Gastroesophageal sphincter (tissue), 4 donors: ENCODE measurements around the gene ATP2B2. TPM values are rescaled to one million over a fixed set of nuclear protein-coding genes. Genes with fewer than 3 reads are reported as not detected.

Experiments used
- ATAC-seq: fragments of 150-250 bp; one replicate; pipeline ENCODE4 v1.9.1; 2016; ENCODE audit warnings: mild to moderate bottlenecking, moderate library complexity
- H3K27ac ChIP-seq, 4 donors: fragments of 200-600 bp; sonication (generic) in 3 of 4; 1 replicate in 3 of 4; 2 replicates in 1 of 4; pipeline ENCODE4 v1.5.1; 2016 to 2019
- H3K27me3 ChIP-seq: fragments of 200-600 bp; sonication (generic); one replicate; pipeline ENCODE4 v1.5.1; 2019
- H3K36me3 ChIP-seq, 2 donors: fragments of 200-600 bp; sonication (generic); one replicate each; pipeline ENCODE4 v1.5.1; 2019; ENCODE audit warnings: control low read depth in 1 of 2
- H3K4me1 ChIP-seq, 3 donors: fragments of 200-600 bp; sonication (generic); 1 replicate in 2 of 3; 2 replicates in 1 of 3; pipeline ENCODE4 v1.5.1; 2016 to 2019; ENCODE audit warnings: control low read depth in 2 of 3
- H3K4me3 ChIP-seq, 2 donors: fragments of 200-600 bp; sonication (generic); one replicate each; pipeline ENCODE4 v1.5.1; 2019; ENCODE audit warnings: mild to moderate bottlenecking in 1 of 2, moderate library complexity in 1 of 2
- H3K9me3 ChIP-seq, 3 donors: fragments of 200-600 bp; sonication (generic); one replicate each; pipeline ENCODE4 v1.5.1; 2017 to 2019; ENCODE audit warnings: control low read depth in 2 of 3
- CTCF ChIP-seq, 4 experiments: fragments of 200-600 bp in 2 of 4; fragments of 450-650 bp in 2 of 4; sonication (generic) in 1 of 4; IDR thresholded peaks; one replicate each; pipeline ENCODE4 v1.5.1; 2017 to 2019; ENCODE audit warnings: antibody characterized with exemption in 4 of 4, mild to moderate bottlenecking in 2 of 4, moderate library complexity in 2 of 4
- EP300 ChIP-seq: sonication (generic); formaldehyde crosslinking; IDR thresholded peaks from one replicate; pipeline ENCODE4 v1.6.1; 2017; ENCODE audit warnings: antibody characterized with exemption, mild to moderate bottlenecking
- POLR2A ChIP-seq, 2 donors: fragments of 450-650 bp; IDR thresholded peaks; one replicate each; pipeline ENCODE4 v1.6.1; 2017; ENCODE audit warnings: antibody characterized with exemption in 2 of 2, mild to moderate bottlenecking in 2 of 2, moderate library complexity in 1 of 2
- POLR2AphosphoS5 ChIP-seq: sonication (generic); formaldehyde crosslinking; IDR thresholded peaks from one replicate; pipeline ENCODE4 v1.6.1; 2017; ENCODE audit warnings: antibody characterized with exemption
- WGBS, 2 donors: methylation state at CpG; one replicate each; pipeline ENCODE4 v1.1.5; 2018; ENCODE audit warnings: low coverage in 1 of 2; 5-methylcytosine and 5-hydroxymethylcytosine counted together
- total RNA-seq, 4 donors: library from RNA; depleted of rRNA; stranded (reverse); fragments of >200 nt; gene quantifications; one replicate each; pipeline ENCODE4 v1.1.0, GENCODE V29; 2016

The ATP2B2 gene
- total RNA-seq, 4 donors from 2014 or later, result 0.13 to 0.30 (median 0.27) TPM; not detected in 1

- Histone ChIP-seq H3K36me3 (no peaks in the 10 kb centered on the region), H3K27me3 (peaks cover 15% of the 10 kb centered on the region), H3K9me3 (peaks cover 0 to 46% (median 0%) of the 10 kb centered on the region in 3 donors), H3K4me1 (no peaks in the 10 kb centered on the region), H3K27ac (no peak overlapping the region), H3K4me3 (no peak overlapping the region)
- TF ChIP-seq POLR2AphosphoS5 (no peak), CTCF (IDR thresholded peaks at IDR 0.05) (no peak), EP300 (no peak), POLR2A (IDR thresholded peaks at IDR 0.05) (no peak)
- 53 to 64% methylated on average over 2 of the region's 2 CpGs for WGBS, 2 donors
- no peak for ATAC-seq
Measured at GRCh38 chr3:10389995-10390394, 115.4 kb downstream of the ATP2B2 start.

GRCh38 chr3:10389339-10389738, 116.0 kb downstream of the ATP2B2 start:
- H3K27me3 ChIP-seq, result peaks cover 22% of the 10 kb centered on the region
- H3K36me3 ChIP-seq, result no peaks in the 10 kb centered on the region
- WGBS, 2 donors, result 0 to 53% methylated on average over 1 of the region's 1 CpG
- H3K9me3 ChIP-seq, result peaks cover 0 to 46% (median 0%) of the 10 kb centered on the region in 3 donors
- no peak for ATAC-seq
- no peak overlapping the region for H3K4me3 ChIP-seq
- H3K4me1 ChIP-seq, result no peaks in the 10 kb centered on the region
- TF ChIP-seq CTCF (IDR thresholded peaks at IDR 0.05) (no peak), POLR2AphosphoS5 (no peak)
- H3K27ac ChIP-seq, result no peak overlapping the region

GRCh38 chr3:10387881-10388609, 117.3 kb downstream of the ATP2B2 start:
- Histone ChIP-seq H3K36me3 (no peaks in the 10 kb centered on the region), H3K27ac (no peak overlapping the region), H3K4me3 (no peak overlapping the region), H3K9me3 (peaks cover 0 to 46% (median 0%) of the 10 kb centered on the region in 3 donors), H3K27me3 (peaks cover 26% of the 10 kb centered on the region), H3K4me1 (no peaks in the 10 kb centered on the region)
- 34 to 41% methylated on average over 2 to 5 of the region's 6 CpGs for WGBS, 2 donors
- ATAC-seq, result no peak
- no peak for TF ChIP-seq EP300
- TF ChIP-seq CTCF (IDR thresholded peaks at IDR 0.05), result no peak
- no peak for TF ChIP-seq POLR2AphosphoS5
- no peak for TF ChIP-seq POLR2A (IDR thresholded peaks at IDR 0.05)

- ATAC-seq, result no peak
- Histone ChIP-seq H3K4me1 (no peaks in the 10 kb centered on the region), H3K36me3 (no peaks in the 10 kb centered on the region), H3K27ac (no peak overlapping the region), H3K9me3 (peaks cover 0 to 46% (median 0%) of the 10 kb centered on the region in 3 donors), H3K27me3 (peaks cover 26% of the 10 kb centered on the region), H3K4me3 (no peak overlapping the region)
- WGBS, 2 donors, result 80% methylated on average over 1 of the region's 1 CpG; no CpG with 5 or more reads in 1 of the 2 donors
- TF ChIP-seq POLR2AphosphoS5 (no peak), EP300 (no peak), CTCF (IDR thresholded peaks at IDR 0.05) (no peak), POLR2A (IDR thresholded peaks at IDR 0.05) (no peak)
Measured at GRCh38 chr3:10386121-10386520, 119.3 kb downstream of the ATP2B2 start.
